DLD1 (cell line): ENCODE data around the gene PTBP3.

Source experiments
- in situ Hi-C: cut with HindIII; loops from 2 replicates; pipeline ENCODE4 v1.10.0; 2017; ENCODE audit warnings: low sequenced_read_pairs

Gene PTBP3

DNA sequence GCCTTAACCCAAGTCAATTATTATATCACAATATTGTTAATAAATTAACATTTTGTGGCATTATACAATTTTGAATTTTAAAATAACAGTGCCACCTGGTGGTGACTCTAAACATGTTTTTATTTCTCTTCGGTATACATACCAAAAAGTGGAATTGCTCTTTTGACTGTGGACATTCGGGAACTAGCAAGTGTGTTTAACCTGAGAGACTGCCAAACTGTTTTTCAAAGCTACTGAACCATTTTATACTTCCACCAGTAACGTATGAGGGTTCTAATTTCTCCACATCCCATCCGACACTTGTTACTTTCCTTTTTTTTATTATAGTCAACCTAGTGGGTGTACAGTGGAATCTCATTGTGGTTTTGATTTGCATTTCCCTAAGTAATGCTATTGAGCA, 28.2 kb upstream of the PTBP3 start:
- in situ Hi-C loops = loop anchor here (25.0 kb wide), 1 partner anchor 249 kb away; no protein-coding TSS in a partner anchor

DNA sequence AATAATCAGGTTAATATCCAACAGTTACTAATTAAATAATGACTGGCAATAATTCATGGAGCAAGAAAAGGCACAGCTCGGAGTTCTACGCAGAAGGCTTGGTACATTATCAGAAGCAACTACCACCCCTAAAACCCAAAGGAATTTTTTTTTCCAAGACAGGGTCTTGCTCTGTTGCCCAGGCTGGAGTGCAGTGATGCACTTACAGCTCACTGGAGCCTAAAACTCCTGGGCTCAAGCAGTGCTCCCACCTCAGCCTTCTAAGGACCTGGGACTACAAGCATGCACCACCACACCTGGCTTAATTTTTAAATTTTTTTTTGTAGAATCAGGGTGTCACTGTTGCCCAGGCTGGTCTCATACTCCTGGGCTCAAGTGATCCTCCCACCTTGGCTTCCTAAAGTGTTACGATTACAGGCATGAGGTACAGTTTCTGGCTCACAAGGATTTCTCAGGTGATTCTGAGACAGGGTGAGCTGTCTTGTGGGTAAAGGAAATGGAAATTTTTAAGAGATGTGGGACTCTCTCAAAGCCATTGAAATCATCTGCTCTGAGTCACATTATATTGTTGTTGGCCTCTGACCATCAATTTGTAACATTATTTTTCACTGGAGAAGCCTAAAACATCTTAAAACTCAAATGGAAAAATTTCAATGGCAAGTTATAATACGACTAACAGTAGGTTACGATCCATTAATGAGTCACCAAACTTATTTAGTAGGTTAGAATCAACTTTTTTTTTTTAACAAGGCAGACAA, 26.8 kb upstream of the PTBP3 start:
- in situ Hi-C loops = loop anchor here (25.0 kb wide), 1 partner anchor 248 kb away; no protein-coding TSS in a partner anchor

DNA sequence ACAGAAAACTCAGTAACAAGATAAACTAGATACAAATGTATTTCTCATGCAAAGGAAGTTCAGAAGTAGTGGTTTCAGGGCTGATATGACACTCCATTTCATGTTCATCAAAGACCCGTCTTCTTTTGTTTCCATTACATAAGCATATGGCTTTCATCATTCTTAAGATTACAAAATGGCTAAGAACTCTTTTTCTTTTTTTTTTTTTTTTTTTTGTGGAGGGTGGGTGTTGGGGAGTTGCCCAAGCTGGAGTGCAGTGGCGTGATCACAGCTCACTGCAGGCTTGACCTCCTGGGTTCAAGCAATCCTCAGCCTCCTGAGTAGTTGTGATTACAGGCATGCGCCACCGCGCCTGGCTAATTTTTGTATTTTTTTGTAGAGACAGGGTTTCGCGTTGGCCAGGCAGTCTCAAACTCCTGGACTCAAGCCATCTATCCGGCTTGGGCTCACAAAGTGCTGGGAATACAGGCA, 22.0 kb upstream of the PTBP3 start:
- in situ Hi-C loops = loop anchor here (25.0 kb wide), 1 partner anchor 243 kb away; no protein-coding TSS in a partner anchor

DNA sequence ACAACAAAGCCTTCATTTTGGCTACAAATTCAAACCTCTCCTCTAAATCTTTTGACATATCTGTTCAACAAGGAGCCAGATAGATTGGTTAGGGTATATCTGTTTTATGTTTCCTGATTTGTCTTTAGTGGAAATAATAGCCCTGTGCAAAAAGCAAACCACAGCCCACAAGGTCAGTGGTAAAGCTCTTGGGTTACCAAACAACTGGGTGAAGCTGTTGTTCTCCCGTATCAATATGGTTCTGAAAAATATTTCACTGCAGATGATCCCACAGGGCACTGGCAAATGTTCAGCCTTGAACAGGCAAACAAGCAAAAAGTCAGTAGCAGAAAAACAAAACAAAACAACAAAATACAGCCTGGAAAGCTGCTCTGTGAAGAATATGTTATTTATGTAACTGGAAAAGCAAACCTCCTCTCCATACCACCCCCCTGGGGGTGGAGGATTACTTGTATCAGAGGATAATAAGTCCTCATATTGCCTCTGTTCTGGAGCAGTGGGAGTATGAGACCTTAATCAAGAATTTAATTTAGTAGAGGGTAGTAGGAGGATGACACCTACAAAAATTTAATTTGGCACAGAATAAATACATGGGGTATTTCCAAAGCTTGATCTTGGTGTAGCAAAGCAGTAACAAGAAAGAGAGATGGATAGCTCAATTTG, 20.8 kb upstream of the PTBP3 start:
- in situ Hi-C loops = loop anchor here (25.0 kb wide), 1 partner anchor 242 kb away; no protein-coding TSS in a partner anchor

DNA sequence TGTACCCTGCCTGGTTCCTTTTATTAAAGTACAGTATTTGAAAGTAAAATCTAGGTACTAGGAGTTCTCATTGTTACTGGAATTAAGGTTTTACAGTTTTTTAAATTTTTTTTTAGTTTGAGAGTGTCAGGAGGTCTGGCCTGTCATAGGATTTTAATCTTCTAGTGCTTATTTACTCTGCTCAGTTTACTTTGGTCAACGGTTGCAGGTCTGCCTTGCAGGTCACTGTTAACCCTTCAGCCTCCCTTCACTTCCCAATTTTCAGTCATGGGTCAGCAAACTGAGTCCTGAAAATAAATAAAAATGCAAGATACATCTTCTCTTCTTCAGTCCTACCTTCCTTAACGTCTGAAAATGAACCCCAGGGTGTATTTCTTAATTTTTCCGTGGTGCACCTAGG, 18.8 kb upstream of the PTBP3 start:
- in situ Hi-C loops = loop anchor here (25.0 kb wide), 1 partner anchor 240 kb away; no protein-coding TSS in a partner anchor

DNA sequence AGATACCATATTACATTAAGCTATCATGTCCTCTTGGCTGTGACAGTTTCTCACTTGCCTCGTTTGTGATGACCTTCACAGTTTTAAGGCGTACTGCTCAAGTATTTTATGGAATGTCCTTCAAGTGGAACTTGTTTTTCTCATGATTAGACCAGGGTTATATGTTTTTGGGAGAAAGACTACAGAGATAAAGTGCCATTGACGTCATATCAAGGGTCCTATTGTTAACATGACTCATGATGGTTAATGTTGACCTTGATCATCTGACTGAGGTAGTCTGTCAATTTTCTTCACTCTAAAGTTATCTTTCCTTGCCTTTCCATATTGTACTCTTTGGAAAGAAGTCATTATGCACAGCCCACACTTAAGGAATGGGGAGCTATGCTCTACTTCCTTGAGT, 17.8 kb upstream of the PTBP3 start:
- in situ Hi-C loops = loop anchor here (25.0 kb wide), 1 partner anchor 239 kb away; no protein-coding TSS in a partner anchor

DNA sequence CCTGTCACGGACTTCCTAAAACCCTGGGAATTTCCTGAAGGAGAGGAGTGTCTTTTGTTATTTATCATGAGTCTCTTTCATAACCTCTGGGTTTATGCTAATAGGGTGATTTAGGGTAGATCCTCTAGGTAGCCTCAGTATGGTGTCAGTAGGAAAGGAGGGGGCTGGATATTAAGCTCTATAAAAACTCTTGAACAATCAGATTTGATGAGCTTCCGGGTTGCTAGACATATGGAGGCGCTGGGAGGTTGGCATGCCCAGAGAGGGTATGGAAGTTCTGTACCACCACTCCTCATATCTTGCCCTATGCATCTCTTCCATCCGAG, 15.6 kb upstream of the PTBP3 start:
- in situ Hi-C loops = no loop called here

DNA sequence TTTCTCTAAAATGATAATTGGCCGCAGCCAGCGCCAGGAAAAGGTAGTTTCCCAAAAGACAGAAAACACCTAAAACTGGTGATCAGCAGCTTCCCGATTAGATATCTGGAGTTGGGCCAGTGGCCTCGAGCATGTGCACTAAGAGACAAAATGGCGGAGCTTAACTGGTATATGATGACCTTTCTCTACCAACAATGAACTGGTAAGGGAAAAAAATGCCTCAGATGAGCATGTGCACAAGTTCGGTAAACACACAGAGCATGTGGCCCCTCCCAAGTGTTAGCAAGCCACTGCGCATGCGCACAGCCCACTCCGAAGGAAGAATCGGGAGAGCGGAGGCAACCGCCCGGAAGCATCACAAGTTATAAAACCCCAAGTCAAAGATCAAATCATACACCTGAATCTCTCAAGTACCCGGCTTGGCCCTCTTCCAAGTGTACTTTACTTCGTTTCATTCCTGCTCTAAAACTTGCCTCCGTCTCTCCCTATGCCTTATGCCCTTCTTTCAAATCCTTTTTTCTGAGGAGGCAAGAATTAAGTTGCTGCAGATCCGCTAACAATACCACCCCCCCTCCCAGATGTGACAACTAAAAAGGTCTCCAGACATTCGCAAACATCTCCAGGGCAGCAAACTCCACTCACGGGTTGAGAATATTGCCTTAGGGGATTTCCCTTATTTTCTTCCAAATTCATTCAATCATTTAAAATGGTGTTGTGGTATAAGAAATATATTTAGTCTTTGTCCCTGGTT, 15.0 kb upstream of the PTBP3 start:
- in situ Hi-C loops = no loop called here

DNA sequence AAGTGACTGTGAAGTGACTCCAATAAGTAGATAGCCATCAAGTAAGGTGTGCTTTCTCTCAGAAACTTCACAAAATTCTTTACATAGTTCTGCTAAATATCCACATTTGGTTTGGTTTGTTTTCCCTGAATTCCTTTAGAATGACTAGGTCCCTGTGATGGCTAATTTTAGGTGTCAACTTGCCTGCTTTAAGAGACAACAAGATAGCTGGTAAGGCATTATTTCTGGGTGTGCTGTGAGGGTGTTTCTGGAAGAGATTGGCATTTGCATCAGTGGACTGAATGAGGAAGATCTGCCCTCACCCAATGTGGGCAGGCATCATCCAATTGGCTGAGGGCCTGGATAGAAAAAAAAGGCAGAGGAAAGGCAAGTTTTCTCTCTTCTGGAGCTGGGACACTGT, 8.3 kb upstream of the PTBP3 start:
- in situ Hi-C loops = no loop called here

DNA sequence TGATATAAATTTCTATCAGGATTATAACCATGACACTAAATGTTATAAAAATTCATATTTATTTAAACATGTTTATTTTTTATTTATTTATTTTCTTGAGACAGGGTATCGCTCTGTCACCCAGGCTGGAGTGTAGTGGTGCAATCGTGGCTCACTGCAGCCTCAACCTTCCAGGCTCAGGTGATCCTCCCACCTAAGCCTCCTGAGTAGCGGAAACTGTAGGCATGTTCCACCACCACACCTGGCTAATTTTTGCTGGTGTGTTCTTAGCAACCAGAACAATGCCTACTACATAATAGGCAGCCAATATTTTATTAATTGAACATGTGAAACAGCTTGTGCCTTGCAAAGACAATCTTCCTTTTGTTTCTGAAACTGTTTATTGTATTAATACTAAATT, 6.5 kb upstream of the PTBP3 start:
- in situ Hi-C loops = no loop called here

DNA sequence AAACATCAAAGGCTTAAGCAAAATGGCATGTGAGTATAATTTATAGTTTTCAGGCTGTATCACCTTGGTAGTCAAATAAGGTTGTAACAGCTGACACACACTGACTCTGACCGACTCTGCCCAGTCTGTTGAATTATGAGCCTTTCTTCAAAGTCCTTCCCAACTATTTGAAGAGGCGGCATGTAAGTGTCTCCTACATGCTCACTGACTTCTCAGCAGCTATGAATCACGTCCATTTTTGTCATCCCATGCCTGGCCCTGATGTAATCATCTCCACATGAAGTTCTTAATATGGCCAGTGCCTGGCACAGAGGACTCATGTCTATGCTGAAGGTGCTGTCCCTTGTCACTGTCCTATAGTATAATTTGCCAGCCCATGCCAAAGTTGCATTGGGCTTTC, 5.1 kb upstream of the PTBP3 start:
- in situ Hi-C loops = no loop called here

DNA sequence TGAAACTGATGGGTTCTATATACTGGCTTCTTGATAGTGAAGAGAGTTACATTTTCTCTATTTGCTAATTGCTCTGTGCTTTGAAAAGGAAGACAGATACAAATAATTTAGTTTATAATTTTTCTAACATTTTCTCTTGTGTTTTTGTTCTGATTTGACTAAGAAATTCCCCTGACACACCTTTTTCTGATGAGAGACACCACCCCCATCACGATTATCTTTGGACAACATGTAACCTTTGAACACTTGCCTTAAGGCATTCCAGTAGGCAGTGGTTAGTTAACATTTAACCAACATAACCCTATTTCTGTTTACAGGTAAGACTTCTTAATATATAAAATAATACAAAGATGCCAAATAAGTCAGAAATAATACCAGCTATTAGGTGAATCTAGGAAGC, 4.1 kb upstream of the PTBP3 start:
- in situ Hi-C loops = no loop called here

DNA sequence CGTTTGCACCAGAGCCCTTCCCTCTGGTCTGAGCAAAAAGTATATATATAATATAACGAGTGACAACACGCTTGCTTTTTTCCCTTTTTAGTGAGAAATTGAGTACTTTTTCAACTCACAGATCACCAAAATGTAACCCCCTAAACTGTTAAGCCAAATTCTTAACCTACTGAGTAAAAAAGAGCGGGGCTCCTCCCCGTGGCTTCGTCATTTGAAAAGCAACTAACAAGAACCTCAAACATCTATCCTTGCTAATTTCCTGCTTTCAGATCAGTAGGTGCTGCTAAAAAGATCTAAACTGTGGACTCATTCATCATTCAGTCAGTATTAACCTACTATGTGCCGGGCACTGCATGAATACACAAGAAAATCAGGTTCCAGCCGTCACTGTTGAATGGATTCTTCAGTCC, 1.0 kb upstream of the PTBP3 start:
- in situ Hi-C loops = no loop called here

DNA sequence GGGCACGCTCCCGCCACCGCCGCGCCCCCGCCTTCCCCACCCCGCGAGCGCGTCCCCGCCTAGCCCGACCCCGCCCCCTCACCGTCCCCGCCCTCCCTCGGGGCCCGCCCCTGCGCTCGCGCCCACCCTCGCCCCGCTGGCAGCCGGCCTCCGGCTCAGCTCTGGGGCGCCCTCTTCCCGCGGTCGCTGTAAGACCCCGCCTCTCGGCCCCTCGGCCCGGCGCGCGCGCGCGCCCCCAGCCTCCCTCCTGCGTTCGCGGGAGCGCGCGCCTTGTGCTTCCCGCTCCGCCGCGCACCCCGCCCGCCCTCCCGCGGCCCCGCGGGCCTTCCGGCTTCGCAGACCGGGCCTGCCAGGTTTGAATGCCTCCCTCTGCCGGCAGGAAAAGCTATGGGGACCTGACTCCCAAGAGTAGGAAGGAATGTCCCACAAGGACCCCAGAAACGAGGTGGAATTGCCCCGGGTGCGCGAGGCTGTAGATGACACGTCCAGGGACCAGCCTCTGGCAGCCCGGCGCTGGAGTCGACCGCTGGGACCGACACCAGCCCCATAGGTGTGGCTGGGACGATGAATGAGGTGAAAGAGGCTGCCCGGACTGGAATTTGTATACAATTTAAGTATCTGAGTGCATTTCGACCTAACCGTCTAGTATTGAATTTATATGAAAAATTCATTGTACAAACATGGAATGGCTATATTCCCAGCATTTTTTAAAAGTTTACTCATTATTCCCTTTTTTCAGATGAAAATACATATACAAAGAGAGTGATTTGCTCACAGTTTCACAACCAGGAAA, 416 bp upstream of the PTBP3 start:
- in situ Hi-C loops = no loop called here

DNA sequence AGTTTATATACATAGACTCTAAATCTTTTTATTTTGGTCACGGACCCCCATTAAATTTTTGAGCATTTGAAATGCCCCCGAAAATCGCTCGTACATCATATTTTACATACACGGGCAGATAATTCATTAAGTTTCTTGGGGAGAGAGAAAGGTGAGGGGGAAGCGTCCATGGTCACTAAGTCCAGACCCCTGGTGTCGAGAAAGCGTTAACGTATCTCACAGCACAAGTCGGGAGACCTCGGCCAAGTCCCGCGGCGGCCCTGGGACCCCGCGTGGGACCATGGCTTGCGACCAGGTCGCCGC, 794 bp downstream of the PTBP3 start:
- in situ Hi-C loops = no loop called here

DNA sequence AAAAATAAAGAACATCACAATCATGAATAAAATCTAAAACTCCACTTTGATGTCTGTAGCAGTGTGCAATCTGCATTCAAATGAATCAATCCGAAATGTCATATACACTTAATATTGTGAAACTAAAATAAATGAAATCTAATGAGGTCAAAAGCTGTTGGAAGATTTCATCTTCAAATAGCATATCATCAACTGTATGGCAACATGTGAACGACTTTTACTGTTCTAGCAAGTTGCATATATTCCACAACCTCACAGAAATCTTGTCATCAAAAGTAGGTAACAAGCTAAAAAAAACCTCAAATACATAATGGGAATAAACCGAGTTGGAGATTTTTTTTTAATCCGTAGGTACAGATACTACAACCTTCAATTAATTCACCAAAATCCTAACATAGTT, 1.2 kb downstream of the PTBP3 start:
- in situ Hi-C loops = no loop called here

DNA sequence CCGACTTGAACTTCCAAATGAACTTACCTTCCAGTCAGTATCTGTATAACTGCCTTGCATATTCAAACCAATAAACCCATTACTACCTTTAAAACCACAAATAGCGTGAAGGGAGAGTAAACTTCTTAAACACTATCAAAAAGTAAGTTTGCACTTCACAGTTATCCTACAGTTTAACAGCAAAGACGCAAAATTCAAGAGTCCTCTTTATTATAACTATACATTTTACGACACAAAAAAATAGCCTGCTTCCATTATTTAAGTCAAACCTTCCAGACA, 1.8 kb downstream of the PTBP3 start:
- in situ Hi-C loops = no loop called here

DNA sequence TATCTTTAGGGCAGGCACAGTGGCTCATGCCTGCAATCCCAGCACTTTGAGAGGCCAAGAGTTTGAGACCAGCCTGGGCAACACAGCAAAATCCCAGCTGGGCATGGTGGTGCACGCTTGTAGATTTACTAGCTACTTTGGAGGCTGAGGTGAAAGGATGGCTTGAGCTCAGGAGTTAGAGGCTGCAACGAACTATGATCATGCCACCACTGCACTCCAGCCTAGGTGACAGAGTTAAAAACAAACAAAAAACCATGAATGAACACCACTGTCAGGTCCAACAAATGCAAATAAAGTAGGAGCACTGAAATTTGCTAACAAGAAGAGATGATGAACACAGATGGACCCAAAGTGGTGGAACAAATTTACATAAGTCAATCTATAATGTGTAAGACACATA, 4.9 kb downstream of the PTBP3 start:
- in situ Hi-C loops = no loop called here

DNA sequence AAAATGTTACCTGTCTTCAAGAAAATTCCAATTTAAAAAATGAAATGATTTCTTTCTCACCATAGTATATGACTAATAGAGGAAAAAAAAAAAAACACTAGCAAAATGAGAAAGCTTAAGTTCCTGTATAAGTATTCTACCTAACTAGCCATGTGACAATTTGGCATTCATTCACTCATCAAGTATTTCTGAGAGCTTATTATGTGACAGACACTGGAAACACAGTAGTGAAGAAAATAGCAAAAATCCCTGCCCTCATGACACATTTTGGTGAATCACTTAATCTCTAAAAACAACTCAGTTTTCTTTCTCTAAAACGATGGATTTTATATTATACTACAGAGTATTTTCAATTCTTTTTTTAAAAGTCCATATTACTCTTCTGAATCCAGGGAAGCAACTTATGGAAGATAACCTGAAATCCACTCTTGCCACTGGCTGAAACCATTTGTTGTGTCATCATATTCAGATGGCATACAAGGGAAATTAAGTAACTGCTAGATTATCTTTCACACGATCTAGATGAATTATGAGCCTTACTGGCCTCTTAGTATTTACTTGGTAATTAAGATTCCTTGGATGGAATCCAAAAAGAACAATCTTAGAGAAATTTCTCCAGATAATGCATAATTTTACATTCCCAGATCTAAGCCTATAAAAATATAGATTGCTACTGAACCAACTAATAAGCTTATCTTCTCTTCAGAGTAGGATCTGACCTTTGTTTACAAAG, 5.5 kb downstream of the PTBP3 start:
- in situ Hi-C loops = no loop called here

DNA sequence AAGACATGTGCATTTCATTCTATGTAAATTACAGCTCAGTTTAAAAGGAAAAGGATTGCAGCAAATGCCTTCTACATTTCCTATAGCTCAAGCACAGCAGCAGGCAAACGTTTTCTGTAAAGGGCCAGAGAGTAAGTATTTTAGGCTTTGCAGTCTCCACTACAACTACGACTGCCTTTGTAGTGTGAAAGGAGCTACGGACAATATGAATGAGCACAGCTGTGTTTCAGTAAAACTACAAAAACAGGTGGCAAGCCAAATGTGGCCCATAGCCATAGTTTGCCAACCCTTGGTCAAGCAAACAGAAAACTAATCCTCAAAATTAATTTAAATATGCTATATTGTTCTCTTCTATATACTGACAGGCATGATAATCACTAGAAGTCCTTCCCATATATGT, 7.2 kb downstream of the PTBP3 start:
- in situ Hi-C loops = no loop called here

DNA sequence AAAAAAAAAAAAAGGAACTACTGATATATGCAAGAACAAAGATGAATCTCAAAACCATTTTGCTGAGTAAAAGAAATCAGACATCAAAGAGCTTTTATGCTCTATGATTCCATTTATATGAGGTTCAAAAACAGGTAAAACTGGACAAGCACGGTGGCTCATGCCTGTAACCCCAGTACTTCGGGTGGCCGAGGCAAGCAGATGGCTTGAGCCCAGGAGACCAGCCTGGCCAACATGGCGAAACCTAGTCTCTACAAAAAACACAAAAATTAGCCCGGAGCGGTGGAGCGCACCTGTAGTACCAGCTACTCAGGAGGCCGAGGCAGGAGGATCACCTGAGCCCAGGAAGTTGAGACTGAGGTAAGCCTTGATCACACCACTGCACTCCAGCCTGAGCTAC, 7.8 kb downstream of the PTBP3 start:
- in situ Hi-C loops = no loop called here
